Hindlimb muscle (tissue), 1 donor: ENCODE results near the gene CAMK2A. TPM values are rescaled to one million over a fixed set of nuclear protein-coding genes. Genes with fewer than 3 reads are reported as not detected.

Experiments
- DNase-seq: peaks from one replicate; pipeline ENCODE4 v3.0.0-alpha.2; 2013
- polyA plus RNA-seq: library from polyadenylated mRNA; unstranded; fragments of 120-200 nt; gene quantifications from one replicate; pipeline ENCODE4 v1.2.1, GENCODE V29; 2013; ENCODE audit not compliant: insufficient read length

Gene CAMK2A
- polyA plus RNA-seq, 1 donor, result 116 TPM

GRCh38 chr5:150209099-150209635 is 80.4 kb downstream of the CAMK2A start:
- no peak for DNase-seq

DNA sequence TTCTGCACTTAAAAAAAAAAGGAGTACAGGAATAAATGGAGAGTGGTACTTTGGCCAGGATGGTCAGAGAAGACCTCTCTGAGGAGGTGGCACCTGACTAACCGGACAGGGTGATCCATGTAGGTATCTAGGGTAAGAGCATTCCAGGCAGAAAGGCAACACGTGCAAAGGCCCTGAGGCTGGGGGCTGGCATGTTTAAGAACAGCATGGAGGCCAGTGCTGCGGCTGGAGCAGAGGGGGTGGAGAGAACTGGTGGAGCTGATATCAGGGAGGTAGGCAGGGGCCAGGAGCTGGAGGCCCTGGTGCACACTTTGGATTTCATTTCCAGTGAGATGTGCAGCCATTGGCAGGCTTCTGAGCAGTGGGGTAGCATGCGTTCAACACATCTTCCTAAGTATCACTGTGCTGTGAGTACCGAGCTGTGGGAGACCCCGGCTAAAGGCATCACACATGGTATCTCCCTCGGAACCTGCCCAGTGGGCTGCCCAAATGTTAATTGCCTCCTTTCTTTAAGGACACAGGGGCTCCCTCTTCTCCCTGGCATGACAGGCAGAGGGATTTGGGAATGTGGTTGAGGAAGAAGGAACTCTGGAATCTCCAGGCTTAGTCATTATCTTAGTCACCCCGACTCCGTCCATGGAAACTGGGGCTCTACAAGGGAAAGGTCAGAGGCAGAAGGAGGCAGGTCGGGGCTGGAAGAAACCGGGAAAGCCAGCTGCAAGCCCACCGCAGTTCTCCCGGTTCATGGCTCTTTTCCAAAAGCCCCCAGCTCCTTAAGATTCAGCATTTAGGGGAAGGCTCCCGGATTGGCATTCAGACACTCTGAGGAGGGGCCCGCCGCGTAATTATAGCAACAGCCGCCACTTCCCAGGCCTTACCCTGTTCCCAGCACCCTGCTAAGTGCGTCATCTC is 81.1 kb downstream of the CAMK2A start:
- no peak for DNase-seq

- no peak for DNase-seq
Measured at GRCh38 chr5:150206779-150207115, 82.8 kb downstream of the CAMK2A start.

DNA sequence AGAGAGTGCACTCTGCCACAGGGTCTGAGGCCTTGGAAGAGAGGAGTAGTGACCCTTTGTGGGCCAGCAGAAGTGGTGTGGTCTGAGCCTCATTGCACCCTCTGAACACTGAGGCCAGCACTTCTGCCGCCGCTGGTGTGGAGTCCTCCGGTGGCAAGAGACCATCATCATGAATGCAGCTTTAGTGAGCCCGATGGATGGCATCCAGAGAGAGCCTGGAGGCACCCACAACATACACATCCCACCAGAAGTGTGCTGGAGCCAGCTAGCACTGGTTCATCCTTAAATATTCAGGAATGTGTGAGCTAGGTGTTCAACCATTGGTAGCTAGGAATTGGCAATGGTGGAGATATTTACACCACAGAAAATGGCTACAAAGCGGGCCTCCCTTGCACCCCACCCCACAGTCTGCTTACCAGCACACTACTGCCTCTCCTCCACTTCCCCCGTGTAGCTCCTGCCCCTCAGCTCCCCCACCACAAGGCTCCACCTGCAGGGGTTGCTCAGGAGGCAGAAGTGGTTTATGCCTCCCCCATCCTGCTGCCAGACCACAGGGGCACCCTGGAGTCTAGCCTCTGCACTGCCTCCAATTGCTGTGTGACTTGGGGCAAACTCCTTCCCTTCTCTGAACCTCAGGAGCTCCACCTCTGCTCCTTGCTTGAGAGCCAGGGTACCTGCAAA is 83.3 kb downstream of the CAMK2A start:
- DNase-seq, result no peak

GRCh38 chr5:150204590-150204960 is 85.0 kb downstream of the CAMK2A start:
- no peak for DNase-seq

GRCh38 chr5:150203832-150204589 is 85.6 kb downstream of the CAMK2A start:
- DNase-seq, result no peak

- DNase-seq, result no peak
Measured at GRCh38 chr5:150202501-150202900, 87.1 kb downstream of the CAMK2A start.

DNA sequence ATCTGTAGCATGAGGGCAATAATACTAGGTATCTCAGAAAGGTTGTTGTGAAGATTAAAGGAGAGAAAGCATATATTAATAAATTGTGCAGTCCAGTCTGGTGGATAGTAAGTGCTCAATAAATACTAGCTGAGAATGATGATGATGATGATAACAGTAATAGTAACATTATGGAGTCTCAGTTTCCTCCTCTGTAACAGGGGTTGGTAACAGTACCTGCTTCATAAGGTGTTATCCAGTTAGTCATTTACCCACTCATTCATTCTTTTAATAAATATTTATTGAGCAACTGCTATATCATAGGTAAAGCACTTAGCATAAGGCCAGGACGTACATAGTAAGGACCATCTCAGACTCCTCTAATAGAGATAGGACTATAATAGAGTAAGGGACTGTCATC is 92.1 kb downstream of the CAMK2A start:
- DNase-seq, result no peak

DNA sequence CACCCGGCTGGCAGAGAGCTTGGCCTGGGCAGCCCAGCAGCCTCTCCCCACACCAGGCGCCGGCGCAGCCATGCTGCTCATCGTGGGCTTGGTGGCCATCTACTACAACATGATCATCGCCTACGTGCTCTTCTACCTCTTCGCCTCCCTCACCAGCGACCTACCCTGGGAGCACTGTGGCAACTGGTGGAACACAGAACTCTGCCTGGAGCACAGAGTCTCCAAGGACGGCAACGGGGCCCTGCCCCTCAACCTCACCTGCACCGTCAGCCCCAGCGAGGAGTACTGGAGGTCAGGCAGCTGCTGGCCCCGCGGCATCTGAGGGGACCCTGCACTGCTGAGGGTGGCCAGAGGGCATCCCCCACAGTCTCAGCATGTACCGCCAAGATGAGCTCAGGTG is 92.6 kb downstream of the CAMK2A start:
- DNase-seq, result no peak

GRCh38 chr5:150196514-150196913 is 93.1 kb downstream of the CAMK2A start:
- no peak for DNase-seq

GRCh38 chr5:150195736-150196485 is 93.7 kb downstream of the CAMK2A start:
- no peak for DNase-seq

GRCh38 chr5:150192462-150192861 is 97.1 kb downstream of the CAMK2A start:
- DNase-seq, result no peak

DNA sequence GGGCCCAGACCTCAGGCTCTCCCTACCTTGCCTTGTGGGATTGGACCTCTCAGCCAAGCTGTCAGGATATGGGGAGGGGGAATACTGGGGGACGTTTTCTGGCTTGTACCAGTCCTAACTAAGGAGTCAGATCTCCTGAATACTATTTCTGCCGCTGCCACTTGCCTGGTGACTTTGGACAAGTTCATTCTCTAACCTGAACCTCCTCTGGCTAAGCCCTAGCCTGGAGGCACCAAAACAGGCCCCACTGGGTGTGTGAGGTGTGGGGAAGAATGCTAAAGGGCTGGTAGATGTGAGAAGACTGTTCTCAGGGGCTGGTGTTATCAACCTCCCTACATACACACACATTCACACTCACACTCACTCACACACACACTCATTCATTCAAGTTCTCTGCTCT is 98.6 kb downstream of the CAMK2A start:
- DNase-seq, result no peak

DNA sequence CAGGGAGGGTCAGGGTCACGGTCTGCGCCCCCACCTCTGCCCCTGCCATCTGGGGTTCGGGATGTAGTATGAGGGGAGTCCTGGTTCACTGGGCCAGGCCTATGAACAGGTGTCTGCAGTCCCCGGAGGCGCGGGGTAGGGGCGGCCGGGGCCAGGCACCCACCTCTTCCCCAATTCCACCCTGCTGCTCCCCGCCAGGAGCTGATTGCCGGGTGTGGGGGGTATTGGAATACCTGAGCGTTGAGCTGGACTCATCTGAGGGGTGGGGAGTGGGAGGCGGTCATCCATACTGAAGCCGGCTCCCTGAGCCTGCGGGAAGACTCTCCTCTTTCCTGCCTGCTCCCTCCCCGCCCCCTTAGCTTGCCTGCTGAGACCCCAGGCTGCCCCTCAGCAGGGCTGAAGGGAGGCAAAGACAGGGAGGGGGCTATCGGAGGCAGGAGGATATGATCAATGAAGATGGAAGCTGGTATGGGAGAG is 99.0 kb downstream of the CAMK2A start:
- no peak for DNase-seq

- DNase-seq, result no peak
Measured at GRCh38 chr5:150189728-150190502, 99.7 kb downstream of the CAMK2A start, which contains the start of gene SLC6A7. Gene SLC6A7 (plus strand): TSS chr5:150190062. CDS start chr5:150190328, 266 bp downstream.

DNA sequence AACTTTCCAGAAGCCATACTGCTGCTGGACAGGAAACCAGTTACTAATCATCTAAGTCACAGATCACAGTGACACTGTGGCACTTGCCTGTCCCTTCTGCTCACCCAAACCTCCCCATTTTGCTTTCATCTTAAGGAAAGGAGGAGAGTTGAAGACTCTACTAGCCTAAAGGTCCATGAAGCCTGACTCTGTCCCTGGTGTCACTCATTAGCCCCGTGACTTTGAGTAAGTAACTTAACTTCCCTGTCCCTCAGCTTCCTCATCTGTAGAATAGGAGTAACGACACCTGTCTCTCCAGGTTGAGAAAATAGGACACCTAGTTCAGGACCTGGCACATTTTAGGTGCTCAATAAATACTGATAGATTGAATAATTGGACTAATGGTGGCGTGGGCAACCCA is 100.2 kb downstream of the CAMK2A start:
- DNase-seq, result no peak

DNA sequence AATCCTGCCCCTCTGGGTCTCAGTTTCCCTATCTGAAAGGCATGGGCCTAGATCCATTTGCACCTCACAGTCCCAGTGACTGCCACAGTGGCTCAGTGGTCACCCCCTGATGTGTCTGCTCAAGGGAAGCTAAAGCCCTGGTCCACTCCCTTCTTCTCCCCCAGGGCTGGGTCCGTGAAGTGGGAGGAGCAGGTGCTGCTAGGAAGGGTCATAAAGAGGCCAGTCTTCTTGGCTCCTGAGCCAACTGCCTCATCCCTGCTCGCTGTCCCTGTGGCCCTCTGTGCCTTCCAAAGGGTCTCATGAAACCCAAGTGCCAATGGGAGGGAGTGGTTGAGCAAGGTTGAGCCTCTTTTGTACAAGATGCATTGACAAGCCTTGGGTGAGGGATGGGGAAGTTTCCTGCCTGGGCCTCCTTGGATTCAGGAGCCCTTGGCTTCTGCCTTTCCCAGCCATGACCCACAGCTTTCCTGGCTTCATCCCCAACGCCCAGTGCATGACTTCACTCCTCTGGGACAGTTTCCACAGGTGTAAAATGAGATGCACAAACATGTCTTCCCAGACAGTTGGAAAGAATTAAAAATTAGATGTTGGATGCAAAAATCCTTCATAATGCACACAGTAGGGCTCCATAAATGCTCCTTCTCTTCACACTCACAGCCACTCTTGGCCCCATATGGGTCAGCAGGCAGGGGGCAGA is 101.3 kb downstream of the CAMK2A start:
- no peak for DNase-seq

- DNase-seq, result no peak
Measured at GRCh38 chr5:150186897-150187296, 102.7 kb downstream of the CAMK2A start.

- no peak for DNase-seq
Measured at GRCh38 chr5:150186137-150186536, 103.4 kb downstream of the CAMK2A start.
